ENCODE measurements around the gene NUP93. TPM values are rescaled to one million over a fixed set of nuclear protein-coding genes. Genes with fewer than 3 reads are reported as not detected.

Gene NUP93
- polyA plus RNA-seq, 1 experiment = 61.2 TPM

DNA sequence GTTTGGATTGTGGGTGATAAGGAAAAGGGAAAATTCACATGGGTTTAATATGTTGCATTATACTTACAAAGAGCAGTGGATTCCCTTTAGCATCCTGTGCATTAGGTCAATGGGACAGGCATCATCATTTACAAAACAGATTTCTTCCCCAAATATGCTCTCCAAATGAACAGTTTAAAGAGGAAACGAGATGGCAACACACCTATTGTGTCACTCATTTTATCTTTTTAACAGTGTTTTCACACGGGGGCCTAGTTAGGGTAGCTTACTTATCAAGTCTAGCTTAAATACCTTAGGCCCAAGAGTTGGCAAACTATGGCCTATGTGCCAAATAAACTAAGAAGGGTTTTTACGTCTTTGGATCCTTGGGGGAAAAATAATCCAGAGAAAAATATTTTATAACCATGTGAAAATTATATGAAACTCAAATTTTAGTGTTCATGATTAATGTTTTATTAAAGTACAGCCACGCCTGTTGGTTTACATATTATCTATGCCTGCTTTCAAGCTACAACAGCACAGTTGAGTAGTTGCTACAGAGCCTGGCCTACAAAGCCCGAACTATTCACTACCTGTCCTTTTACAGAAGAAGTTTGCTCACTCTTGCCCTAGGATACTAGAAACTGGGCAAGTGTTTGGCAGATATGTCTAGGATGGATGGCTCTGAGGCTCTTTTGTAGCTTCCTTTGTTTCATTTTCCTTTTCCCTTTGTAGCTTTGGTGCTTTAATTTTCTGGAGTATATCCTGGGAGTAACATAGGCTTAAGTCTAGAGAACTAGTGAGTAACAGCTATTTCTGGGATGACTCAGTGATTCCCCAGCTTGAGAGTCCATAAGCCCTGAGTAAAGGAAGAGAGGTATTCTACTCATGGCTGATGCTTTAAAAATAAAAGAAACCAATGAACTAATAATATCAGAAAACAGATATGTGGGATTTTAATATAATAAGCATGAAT, 12.4 kb downstream of the NUP93 start:
- Histone ChIP-seq H3K4me3 (ENCODE audit: low read depth, low read length) (no peak overlapping the region), H3K27me3 (ENCODE audit: control insufficient read depth, insufficient read depth, low read length) (no peaks in the 10 kb centered on the region), H3K36me3 (ENCODE audit: control insufficient read depth, insufficient read depth, low read length) (no peaks in the 10 kb centered on the region)
- ChIA-PET POLR2A (interaction anchor here (0.6 kb wide), 1 partner anchor 705 kb away, joined by 3 read pairs; the partner anchor contains the start of genes CIAPIN1 and COQ9), CTCF (interaction anchor here (0.8 kb wide), 1 partner anchor 9 kb away, joined by 4 read pairs; no protein-coding TSS in a partner anchor)
- DNase-seq (ENCODE audit: low read depth) = no peak
- TF ChIP-seq, protein P1, sequence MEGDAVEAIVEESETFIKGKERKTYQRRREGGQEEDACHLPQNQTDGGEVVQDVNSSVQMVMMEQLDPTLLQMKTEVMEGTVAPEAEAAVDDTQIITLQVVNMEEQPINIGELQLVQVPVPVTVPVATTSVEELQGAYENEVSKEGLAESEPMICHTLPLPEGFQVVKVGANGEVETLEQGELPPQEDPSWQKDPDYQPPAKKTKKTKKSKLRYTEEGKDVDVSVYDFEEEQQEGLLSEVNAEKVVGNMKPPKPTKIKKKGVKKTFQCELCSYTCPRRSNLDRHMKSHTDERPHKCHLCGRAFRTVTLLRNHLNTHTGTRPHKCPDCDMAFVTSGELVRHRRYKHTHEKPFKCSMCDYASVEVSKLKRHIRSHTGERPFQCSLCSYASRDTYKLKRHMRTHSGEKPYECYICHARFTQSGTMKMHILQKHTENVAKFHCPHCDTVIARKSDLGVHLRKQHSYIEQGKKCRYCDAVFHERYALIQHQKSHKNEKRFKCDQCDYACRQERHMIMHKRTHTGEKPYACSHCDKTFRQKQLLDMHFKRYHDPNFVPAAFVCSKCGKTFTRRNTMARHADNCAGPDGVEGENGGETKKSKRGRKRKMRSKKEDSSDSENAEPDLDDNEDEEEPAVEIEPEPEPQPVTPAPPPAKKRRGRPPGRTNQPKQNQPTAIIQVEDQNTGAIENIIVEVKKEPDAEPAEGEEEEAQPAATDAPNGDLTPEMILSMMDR (IDR thresholded peaks at IDR 0.05; ENCODE audit: insufficient read depth, low read depth, low read length) = no peak

DNA sequence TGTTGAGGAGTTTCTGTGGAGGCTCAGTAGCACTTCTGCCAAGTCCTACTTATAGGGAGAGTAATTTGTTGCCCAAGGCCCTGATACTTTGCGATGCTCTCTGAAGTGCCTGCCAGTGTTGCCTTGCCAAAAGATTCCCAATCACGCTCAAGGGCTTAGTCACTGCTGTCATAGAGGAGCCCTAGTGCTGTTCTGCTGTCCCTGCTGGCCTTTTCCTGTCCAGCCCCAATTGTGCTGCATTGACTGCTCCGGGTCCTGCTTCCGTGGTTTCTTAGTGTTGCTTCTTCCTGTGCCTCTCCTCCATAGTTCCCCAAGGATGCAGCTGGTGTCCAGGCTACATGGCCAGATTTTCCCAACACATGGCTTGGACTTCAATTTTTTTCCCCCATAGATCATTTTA, 13.9 kb downstream of the NUP93 start:
- H3K4me3 ChIP-seq (ENCODE audit: low read depth, low read length) = no peak overlapping the region
- POLR2A ChIA-PET = no interaction called here

DNA sequence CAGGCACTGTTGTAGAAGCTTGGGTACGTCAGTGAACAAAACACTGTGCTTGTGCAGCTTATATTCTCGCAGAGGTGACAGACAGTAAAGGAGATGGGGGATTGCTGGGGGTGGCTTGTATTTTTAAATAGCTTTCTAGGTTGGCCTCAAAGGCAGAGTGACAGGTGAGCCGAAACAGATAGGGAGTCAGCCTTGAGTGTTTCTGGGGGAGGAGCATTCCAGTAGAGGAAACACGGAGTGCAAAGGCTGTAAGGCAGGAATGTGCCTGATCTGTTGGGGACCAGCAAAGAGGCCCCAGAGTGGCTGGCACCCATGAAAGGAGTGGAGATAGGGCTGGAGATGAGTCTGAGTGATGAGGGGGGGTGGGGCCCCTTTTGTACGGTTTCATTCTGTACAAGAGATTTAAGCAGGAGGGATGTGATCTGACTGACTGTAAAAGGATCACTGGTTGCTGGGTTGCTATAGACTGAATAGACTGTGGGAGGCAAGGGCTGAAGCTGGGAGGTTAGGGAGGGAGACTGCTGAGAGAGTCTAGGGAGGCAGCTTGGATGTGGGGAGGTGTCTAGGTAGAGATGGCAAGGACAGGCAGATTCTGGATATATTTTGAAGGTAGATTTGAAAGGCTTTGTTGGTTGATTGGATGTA, 15.2 kb downstream of the NUP93 start:
- Histone ChIP-seq H3K36me3 (ENCODE audit: control insufficient read depth, insufficient read depth, low read length) (0 out of 2 replicates have a peak, but pooled peaks cover 1% of the 10 kb centered on the region), H3K27me3 (ENCODE audit: control insufficient read depth, insufficient read depth, low read length) (no peaks in the 10 kb centered on the region), H3K4me3 (ENCODE audit: low read depth, low read length) (no peak overlapping the region)
- TF ChIP-seq, protein P1 (IDR thresholded peaks at IDR 0.05; ENCODE audit: insufficient read depth, low read depth, low read length) = no peak
- POLR2A ChIA-PET = no interaction called here
- no peak for DNase-seq (ENCODE audit: low read depth)
- CTCF ChIA-PET = no interaction called here

More for the DNA sequence above, 13.9 kb downstream of the NUP93 start:
- H3K27me3 ChIP-seq (ENCODE audit: control insufficient read depth, insufficient read depth, low read length) = no peaks in the 10 kb centered on the region
- no peaks in the 10 kb centered on the region for H3K36me3 ChIP-seq (ENCODE audit: control insufficient read depth, insufficient read depth, low read length)
- CTCF ChIA-PET = no interaction called here
- TF ChIP-seq, protein P1 (IDR thresholded peaks at IDR 0.05; ENCODE audit: insufficient read depth, low read depth, low read length) = no peak; the same call in 1 of the 2 replicates
- no peak for DNase-seq (ENCODE audit: low read depth)

DNA sequence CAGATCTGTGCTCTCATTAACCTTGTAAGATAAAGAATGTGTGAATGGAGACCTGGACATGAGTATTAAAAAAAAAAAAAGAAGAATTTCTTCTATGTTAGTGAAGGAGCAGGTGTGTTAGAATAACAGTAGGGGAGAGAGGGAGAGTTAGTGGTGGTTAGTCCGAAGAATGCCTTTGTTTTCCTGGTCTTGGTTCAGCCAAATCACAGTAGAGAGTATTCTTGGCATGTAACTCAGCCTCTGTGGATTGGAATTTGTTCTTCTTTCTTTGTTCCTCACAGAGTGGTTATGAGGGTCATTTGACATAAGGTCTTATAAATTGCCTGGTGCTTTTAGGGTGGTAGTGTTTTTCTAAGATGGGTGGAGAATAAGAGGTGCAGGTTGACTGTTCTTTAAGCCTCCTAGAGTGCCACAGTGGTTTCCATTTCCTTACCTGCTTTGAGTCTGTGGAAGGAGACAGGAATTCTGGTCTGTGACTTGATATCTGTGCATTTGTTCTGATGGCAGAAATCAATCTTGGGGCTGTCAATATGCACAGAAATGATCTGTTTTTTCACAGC, 17.6 kb downstream of the NUP93 start:
- POLR2A ChIA-PET = no interaction called here
- Histone ChIP-seq H3K4me3 (ENCODE audit: low read depth, low read length) (no peak overlapping the region), H3K27me3 (ENCODE audit: control insufficient read depth, insufficient read depth, low read length) (no peaks in the 10 kb centered on the region), H3K36me3 (ENCODE audit: control insufficient read depth, insufficient read depth, low read length) (0 out of 2 replicates have a peak, but pooled peaks cover 1% of the 10 kb centered on the region)
- TF ChIP-seq, protein P1 (IDR thresholded peaks at IDR 0.05; ENCODE audit: insufficient read depth, low read depth, low read length) = no peak
- no peak for DNase-seq (ENCODE audit: low read depth)
- CTCF ChIA-PET = no interaction called here

DNA sequence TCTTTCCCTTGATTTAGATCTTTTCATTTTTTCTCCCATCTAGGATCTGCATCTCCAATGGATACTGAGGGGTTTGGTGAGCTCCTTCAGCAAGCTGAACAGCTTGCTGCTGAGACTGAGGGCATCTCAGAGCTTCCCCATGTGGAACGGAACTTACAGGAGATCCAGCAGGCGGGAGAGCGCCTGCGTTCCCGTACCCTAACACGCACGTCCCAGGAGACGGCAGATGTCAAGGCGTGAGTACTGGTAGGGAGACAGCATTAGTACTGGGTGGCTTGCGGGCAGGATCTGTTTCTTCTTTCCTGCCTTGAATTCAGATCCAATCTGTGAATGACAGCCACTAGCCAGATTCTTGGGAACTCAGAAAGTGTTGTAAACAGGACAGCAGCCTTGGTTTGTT, 18.3 kb downstream of the NUP93 start:
- POLR2A ChIA-PET = no interaction called here

More for the DNA sequence above, 18.3 kb downstream of the NUP93 start:
- CTCF ChIA-PET = interaction anchor here (1.8 kb wide), 1 partner anchor 46 kb away, joined by 3 read pairs; no protein-coding TSS in a partner anchor
- Histone ChIP-seq H3K36me3 (ENCODE audit: control insufficient read depth, insufficient read depth, low read length) (0 out of 2 replicates have a peak, but pooled peaks cover 1% of the 10 kb centered on the region), H3K27me3 (ENCODE audit: control insufficient read depth, insufficient read depth, low read length) (no peaks in the 10 kb centered on the region), H3K4me3 (ENCODE audit: low read depth, low read length) (no peak overlapping the region)
- DNase-seq (ENCODE audit: low read depth) = no peak
- TF ChIP-seq, protein P1 (IDR thresholded peaks at IDR 0.05; ENCODE audit: insufficient read depth, low read depth, low read length) = no peak

All from BJ (cell line).